GM18951 (cell line): ENCODE measurements around the gene FOSL2.
"Not testable (repeated sequence)": the region's sequence is repeated elsewhere in the genome, so short reads cannot be mapped to it uniquely, and the experiment has no call there.

Experiments used
- POLR2A ChIP-seq: IDR thresholded peaks from 4 replicates; pipeline ENCODE4 v1.6.1; 2011; ENCODE audit warnings: mild to moderate bottlenecking; ENCODE audit not compliant: insufficient read length, insufficient read depth; ENCODE audit errors: extremely low read depth
- in situ Hi-C: fragments of 300-500 bp; cut with MboI; formaldehyde crosslinking; loops from one replicate; pipeline ENCODE4 v1.12.0; 2022; ENCODE audit warnings: low sequenced_read_pairs, mixed read lengths, inconsistent platforms; ENCODE audit not compliant: unreplicated experiment

Gene FOSL2

GRCh38 chr2:28360058-28360717, 32.5 kb upstream of the FOSL2 start:
- in situ Hi-C loops: no loop called here

GRCh38 chr2:28360718-28361293, 31.9 kb upstream of the FOSL2 start:
- TF ChIP-seq POLR2A: no peak
- in situ Hi-C loops: no loop called here

More at GRCh38 chr2:28360058-28360717, 32.5 kb upstream of the FOSL2 start:
- TF ChIP-seq POLR2A: no peak

GRCh38 chr2:28361991-28362710, 30.5 kb upstream of the FOSL2 start:
- TF ChIP-seq POLR2A: no peak
- in situ Hi-C loops: no loop called here

- no peak for TF ChIP-seq POLR2A
- in situ Hi-C loops: no loop called here
Measured at GRCh38 chr2:28362991-28363521, 29.6 kb upstream of the FOSL2 start.

GRCh38 chr2:28363686-28364280, 28.9 kb upstream of the FOSL2 start:
- in situ Hi-C loops: no loop called here
- no peak for TF ChIP-seq POLR2A

- in situ Hi-C loops: no loop called here
- TF ChIP-seq POLR2A: no peak
Measured at GRCh38 chr2:28364610-28365009, 28.0 kb upstream of the FOSL2 start.

GRCh38 chr2:28365158-28365557, 27.5 kb upstream of the FOSL2 start:
- in situ Hi-C loops: no loop called here
- no peak for TF ChIP-seq POLR2A

- no peak for TF ChIP-seq POLR2A
Measured at GRCh38 chr2:28366149-28366495, 26.5 kb upstream of the FOSL2 start.

GRCh38 chr2:28366496-28367282, 26.0 kb upstream of the FOSL2 start:
- in situ Hi-C loops: no loop called here
- no peak for TF ChIP-seq POLR2A

More at GRCh38 chr2:28366149-28366495, 26.5 kb upstream of the FOSL2 start:
- in situ Hi-C loops: no loop called here

- no peak for TF ChIP-seq POLR2A
- in situ Hi-C loops: no loop called here
Measured at GRCh38 chr2:28367667-28368356, 24.8 kb upstream of the FOSL2 start.

GRCh38 chr2:28368357-28368798, 24.3 kb upstream of the FOSL2 start:
- in situ Hi-C loops: no loop called here
- no peak for TF ChIP-seq POLR2A

- TF ChIP-seq POLR2A: no peak
- in situ Hi-C loops: no loop called here
Measured at GRCh38 chr2:28369358-28369757, 23.3 kb upstream of the FOSL2 start.

- in situ Hi-C loops: no loop called here
- TF ChIP-seq POLR2A: no peak
Measured at GRCh38 chr2:28370354-28370753, 22.3 kb upstream of the FOSL2 start.

GRCh38 chr2:28371728-28372127, 20.9 kb upstream of the FOSL2 start:
- in situ Hi-C loops: not testable (repeated sequence)
